LNCAP (cell line): ENCODE data around the gene CCSER1.

Experiments used
- CTCF ChIP-seq: fragments of 450-650 bp; IDR thresholded peaks from 2 replicates; pipeline ENCODE4 v1.5.1; 2017; ENCODE audit warnings: mild to moderate bottlenecking

The CCSER1 gene

DNA sequence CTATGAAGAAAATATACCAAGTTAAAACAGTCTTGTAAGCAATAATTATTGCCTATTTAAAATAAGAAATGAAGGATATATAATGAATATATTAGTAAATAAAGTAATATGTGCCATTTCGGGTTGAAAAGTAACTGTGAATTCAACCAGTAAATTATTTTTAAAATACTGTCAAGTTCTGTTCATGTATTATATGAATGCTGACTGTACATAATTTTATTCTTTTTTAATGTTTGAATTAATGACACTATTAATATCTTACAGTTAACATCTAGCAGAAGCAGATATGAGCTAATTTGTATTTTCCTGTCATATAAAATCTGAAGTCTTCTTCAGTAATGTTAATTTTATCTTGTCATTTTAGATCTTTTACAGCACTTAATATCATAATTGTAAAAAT, 632.9 kb downstream of the CCSER1 start:
- no peak for TF ChIP-seq CTCF

- no peak for TF ChIP-seq CTCF
Observed at GRCh38 chr4:90766837-90767236, 639.6 kb downstream of the CCSER1 start.

DNA sequence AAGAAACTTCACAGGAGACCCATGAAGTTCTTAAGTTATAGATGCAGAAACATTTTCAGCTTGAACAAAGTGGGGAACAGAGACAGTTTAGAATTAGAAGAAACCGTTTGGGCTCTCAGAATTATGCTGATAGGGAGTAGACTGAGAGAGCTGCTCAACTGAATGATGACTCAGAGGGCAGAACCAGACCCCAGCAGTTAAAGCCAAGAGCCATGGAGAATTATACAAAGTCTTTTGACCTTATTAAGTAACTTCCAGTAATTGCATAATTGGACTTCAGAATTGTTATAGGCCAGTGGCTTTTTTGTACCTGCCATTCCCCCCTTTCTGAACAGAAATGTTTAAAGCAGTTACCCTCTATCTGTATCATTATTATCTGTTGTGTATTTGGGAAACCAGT, 642.1 kb downstream of the CCSER1 start:
- no peak for TF ChIP-seq CTCF

DNA sequence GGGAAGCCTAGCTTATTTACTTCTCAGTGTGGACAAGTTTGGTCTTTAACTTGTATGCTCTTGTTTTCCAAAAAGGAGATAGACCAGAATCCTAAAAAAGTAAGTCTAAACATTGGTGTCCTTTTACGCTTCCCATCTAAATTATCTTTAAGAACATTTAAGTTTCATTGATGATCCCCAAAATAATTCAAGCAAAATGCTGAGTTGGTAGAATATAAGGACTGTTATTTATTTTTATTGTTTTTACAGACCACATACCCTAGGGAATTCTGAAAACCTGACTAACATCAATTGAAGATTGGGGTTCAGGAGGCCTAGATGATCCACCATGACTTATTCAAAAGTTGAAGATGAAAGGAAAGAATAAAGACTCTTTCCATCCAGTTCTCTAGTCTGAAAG, 653.0 kb downstream of the CCSER1 start:
- no peak for TF ChIP-seq CTCF

DNA sequence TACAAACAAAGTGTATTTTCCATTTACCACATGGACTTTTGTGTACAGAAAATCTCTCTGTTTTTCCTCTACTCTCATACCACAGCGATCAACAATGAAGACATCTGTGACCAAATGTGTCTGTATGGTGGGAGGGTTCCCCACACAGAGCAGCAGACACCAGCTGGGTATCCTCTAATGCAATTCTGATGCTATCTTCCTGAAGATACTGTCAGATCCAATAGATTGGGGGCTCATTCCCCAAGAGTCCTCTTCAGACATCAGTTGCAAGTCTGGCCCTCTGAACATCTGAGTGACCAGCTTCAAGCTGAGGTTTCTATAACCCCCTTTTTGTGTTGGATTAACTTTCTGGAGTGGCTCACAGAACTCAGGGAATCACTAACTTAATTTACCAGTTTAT, 659.4 kb downstream of the CCSER1 start:
- TF ChIP-seq CTCF = no peak

- TF ChIP-seq CTCF = no peak
Observed at GRCh38 chr4:90792696-90793095, 665.5 kb downstream of the CCSER1 start.

DNA sequence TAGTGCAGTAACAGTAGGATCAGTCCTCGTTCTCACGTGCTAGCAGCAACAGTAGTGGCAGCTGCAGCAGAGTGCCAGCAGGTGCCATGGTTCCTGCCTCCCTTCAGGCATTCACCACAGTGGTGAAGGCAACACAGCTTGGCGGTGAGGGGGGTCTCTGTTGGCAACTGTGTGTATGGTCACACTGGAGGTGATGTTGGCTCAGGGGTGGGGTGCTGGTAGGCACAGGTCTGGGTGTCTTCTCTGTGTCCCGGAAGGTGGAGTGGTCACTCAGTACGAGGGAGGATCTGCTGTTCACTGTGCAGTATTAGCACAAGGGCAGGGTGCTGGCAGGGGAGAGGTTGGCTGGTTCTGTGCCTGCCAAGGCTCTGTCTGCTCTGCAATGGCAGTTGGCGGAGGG, 671.8 kb downstream of the CCSER1 start:
- TF ChIP-seq CTCF = no peak

DNA sequence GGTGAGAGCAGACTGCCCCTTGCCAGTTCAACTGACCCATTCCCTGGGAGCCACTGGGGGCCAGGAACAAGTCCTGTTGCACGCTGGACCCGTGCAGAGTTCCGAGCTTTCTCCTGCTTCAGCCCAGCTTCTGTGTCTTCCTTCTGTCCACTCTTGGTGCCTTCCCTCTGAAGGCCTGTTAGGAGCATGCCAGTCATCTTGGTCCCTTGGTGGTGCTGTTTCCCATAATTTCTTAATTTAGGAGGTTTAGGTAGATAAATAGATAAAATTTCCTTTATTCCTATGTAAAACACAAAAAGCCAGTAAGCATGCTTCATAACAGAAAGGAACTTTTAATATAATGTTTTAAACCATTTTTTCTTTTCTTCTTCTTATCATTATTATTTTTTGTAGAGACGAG, 672.7 kb downstream of the CCSER1 start:
- no peak for TF ChIP-seq CTCF
